ENCODE data around the gene RFX5.

- no peak for TF ChIP-seq CTCF (optimal IDR thresholded peaks at IDR 0.05 in 1 of 3, IDR thresholded peaks at IDR 0.05 in 1 of 3, conservative IDR thresholded peaks at IDR 0.05 in 1 of 3; ENCODE audit: extremely low read depth in 1 of 3, insufficient read depth in 2 of 3, low read length in 3 of 3)
- no peak for TF ChIP-seq EZH2 (IDR thresholded peaks at IDR 0.05; ENCODE audit: low read length)
These were observed 31.4 kb downstream of the RFX5 start for GRCh38 chr1:151315565-151316235.

Measured in keratinocyte (primary cell).